Effector memory CD8-positive, alpha-beta T cell (primary cell): Measurements from ENCODE around the gene LGALS3.

Experiments used
- ATAC-seq: fragments of 150-1000 bp; cut with Tn5 transposase; replicated peaks from 2 replicates; pipeline ENCODE4 v1.10.0; 2021; ENCODE audit warnings: mild to moderate bottlenecking, moderate library complexity
- DNase-seq, 3 experiments: peaks; one replicate each; pipeline ENCODE4 v3.0.0; 2021
- H3K27ac Mint-ChIP-seq, 2 donors: one replicate each; pipeline ENCODE4 v1.8.0; 2022; ENCODE audit warnings: mild to moderate bottlenecking in 2 of 2, mixed read lengths in 2 of 2, moderate library complexity in 2 of 2
- H3K27me3 Mint-ChIP-seq, 2 donors: one replicate each; pipeline ENCODE4 v1.8.0; 2022; ENCODE audit warnings: mixed read lengths in 2 of 2
- H3K36me3 Mint-ChIP-seq: one replicate; pipeline ENCODE4 v1.8.0; 2022; ENCODE audit warnings: mild to moderate bottlenecking, moderate library complexity, mixed read lengths; ENCODE audit not compliant: insufficient read depth
- H3K4me1 Mint-ChIP-seq, 2 donors: one replicate each; pipeline ENCODE4 v1.8.0; 2022; ENCODE audit warnings: low read depth in 2 of 2, mixed read lengths in 2 of 2
- H3K4me3 Mint-ChIP-seq, 2 donors: one replicate each; pipeline ENCODE4 v1.8.0; 2022; ENCODE audit warnings: mild to moderate bottlenecking in 2 of 2, mixed read lengths in 2 of 2, moderate library complexity in 2 of 2
- H3K9me3 Mint-ChIP-seq, 2 donors: one replicate each; pipeline ENCODE4 v1.8.0; 2022; ENCODE audit warnings: mixed read lengths in 2 of 2

The LGALS3 gene

GRCh38 chr14:55120571-55121495, 8.2 kb upstream of the LGALS3 start:
- H3K4me3 Mint-ChIP-seq: peak overlapping the region in 1 of 2 donors; percentile 3
- H3K36me3 Mint-ChIP-seq: no peaks in the 10 kb centered on the region
- ATAC-seq: peak; percentile 53
- no peaks in the 10 kb centered on the region for H3K9me3 Mint-ChIP-seq
- peak overlapping the region; percentile 16 to 20 for H3K27ac Mint-ChIP-seq
- H3K27me3 Mint-ChIP-seq: no peaks in the 10 kb centered on the region
- peaks cover 14 to 21% of the 10 kb centered on the region in 2 donors for H3K4me1 Mint-ChIP-seq
- no peak for DNase-seq

DNA sequence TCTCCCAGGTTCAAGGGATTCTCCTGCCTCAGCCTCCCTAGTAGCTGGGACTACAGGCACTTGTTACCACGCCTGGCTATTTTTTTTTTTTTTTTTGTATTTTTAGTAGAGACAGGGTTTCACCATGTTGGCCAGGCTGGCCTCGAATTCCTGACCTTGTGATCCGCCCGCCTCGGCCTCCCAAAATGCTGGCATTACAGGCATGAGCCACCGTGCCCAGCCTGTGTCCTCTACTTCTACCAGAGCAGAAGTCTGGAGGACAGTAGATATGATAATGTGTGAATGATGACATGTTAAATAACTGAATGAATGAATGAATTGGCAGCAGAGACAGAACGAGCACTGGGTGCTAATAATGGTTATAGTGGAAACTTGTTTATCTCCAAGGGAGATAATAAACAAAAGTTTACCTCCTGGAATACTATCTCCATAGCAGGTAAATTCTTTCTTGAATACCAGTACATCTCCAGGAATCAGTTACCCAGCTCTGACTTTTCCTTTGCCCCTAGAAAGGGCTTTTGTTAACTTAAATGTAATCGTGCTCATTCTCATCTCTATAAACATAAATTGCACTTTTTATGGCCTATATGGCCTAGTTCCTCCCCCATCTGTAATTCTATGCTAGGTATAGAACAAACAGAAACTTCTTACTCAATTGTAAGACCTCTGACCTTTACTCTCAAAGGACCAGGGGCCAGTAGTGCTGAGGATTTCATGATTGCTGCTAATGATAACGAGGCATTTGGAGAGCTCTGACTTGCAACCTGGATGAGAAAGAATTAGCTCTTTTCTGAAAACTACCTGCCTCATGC, 7.2 kb upstream of the LGALS3 start:
- peak overlapping the region in 1 of 2 donors; percentile 20 for H3K27ac Mint-ChIP-seq
- DNase-seq (no peak), ATAC-seq (no peak)
- H3K4me1 Mint-ChIP-seq: peaks cover 19 to 25% of the 10 kb centered on the region in 2 donors
- no peaks in the 10 kb centered on the region for H3K9me3 Mint-ChIP-seq
- no peaks in the 10 kb centered on the region for H3K27me3 Mint-ChIP-seq
- peak overlapping the region in 1 of 2 donors; percentile 3 for H3K4me3 Mint-ChIP-seq
- no peaks in the 10 kb centered on the region for H3K36me3 Mint-ChIP-seq

GRCh38 chr14:55122440-55122986, 6.5 kb upstream of the LGALS3 start:
- Mint-ChIP-seq H3K36me3 (no peaks in the 10 kb centered on the region), H3K27me3 (no peaks in the 10 kb centered on the region), H3K27ac (no peak overlapping the region), H3K4me1 (peaks cover 22 to 27% of the 10 kb centered on the region in 2 donors), H3K4me3 (no peak overlapping the region), H3K9me3 (no peaks in the 10 kb centered on the region)
- no peak for ATAC-seq
- no peak for DNase-seq

DNA sequence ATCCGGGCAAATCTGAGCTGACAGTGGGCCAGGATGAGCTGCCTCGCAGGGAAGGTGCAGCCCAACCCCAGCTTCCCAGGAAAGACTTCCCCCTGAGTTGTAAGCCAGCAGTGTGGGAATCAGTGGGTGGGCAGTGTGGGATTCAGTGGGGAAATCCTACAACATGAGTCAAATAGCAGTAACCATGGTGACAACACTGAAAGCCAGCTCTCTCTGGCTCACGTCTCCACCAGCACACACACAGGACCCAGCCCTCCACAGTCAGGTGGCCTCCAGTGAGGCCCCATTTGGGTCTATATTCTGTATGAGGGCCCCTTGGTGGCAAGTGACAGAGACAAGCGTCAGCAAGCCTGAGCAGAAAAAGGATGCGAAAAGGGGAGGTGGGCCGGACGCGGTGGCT, 6.0 kb upstream of the LGALS3 start:
- no peak overlapping the region for H3K4me3 Mint-ChIP-seq
- ATAC-seq: no peak
- no peaks in the 10 kb centered on the region for H3K36me3 Mint-ChIP-seq
- H3K4me1 Mint-ChIP-seq: peaks cover 22 to 24% of the 10 kb centered on the region in 2 donors
- H3K9me3 Mint-ChIP-seq: no peaks in the 10 kb centered on the region
- DNase-seq: no peak
- no peak overlapping the region for H3K27ac Mint-ChIP-seq
- no peaks in the 10 kb centered on the region for H3K27me3 Mint-ChIP-seq

- Mint-ChIP-seq H3K4me3 (no peak overlapping the region), H3K9me3 (no peaks in the 10 kb centered on the region), H3K36me3 (no peaks in the 10 kb centered on the region), H3K4me1 (peaks cover 24 to 25% of the 10 kb centered on the region in 2 donors), H3K27me3 (no peaks in the 10 kb centered on the region), H3K27ac (no peak overlapping the region)
- DNase-seq: no peak
- ATAC-seq: no peak
Measured at GRCh38 chr14:55123852-55124639, 5.0 kb upstream of the LGALS3 start.

DNA sequence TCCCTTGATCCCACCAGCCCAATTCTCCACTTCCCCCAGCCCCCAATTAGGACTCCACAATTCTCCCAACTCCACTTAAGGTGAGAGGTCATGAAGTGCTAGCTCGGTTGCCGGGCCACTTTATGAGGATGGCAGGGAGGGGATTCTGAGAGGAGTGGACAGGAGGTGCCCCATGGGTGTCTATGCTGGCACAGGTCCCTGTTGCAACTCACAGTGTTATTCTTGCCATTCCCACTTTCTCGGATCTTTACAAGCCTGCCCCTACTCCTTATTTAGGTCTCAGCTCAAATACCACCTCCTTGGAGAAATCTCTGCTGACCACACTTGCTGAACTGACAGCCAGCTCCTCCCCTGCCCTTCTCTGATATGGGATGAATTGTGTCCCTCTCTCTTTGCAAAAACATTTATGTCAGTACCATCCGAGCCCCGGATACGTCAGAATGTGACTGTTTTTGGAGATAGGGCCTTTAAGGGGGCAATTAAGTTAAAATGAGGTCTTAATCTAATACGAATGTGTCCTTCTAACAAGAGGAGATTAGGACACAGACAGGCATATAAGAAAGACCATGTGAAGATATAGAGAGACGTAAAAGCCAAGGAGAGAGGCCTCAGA, 4.2 kb upstream of the LGALS3 start:
- Mint-ChIP-seq H3K4me3 (peak overlapping the region; percentile 15 to 65), H3K36me3 (no peaks in the 10 kb centered on the region), H3K9me3 (no peaks in the 10 kb centered on the region), H3K27ac (peak overlapping the region; percentile 83 to 87), H3K27me3 (no peaks in the 10 kb centered on the region), H3K4me1 (peaks cover 26 to 27% of the 10 kb centered on the region in 2 donors)
- DNase-seq (no peak), ATAC-seq (no peak)

- peaks cover 29 to 31% of the 10 kb centered on the region in 2 donors for H3K4me1 Mint-ChIP-seq
- no peak for ATAC-seq
- H3K36me3 Mint-ChIP-seq: no peaks in the 10 kb centered on the region
- no peaks in the 10 kb centered on the region for H3K9me3 Mint-ChIP-seq
- peak overlapping the region; percentile 15 to 65 for H3K4me3 Mint-ChIP-seq
- H3K27me3 Mint-ChIP-seq: no peaks in the 10 kb centered on the region
- DNase-seq: no peak
- H3K27ac Mint-ChIP-seq: peak overlapping the region; percentile 83 to 87
Measured at GRCh38 chr14:55125403-55125802, 3.6 kb upstream of the LGALS3 start.

DNA sequence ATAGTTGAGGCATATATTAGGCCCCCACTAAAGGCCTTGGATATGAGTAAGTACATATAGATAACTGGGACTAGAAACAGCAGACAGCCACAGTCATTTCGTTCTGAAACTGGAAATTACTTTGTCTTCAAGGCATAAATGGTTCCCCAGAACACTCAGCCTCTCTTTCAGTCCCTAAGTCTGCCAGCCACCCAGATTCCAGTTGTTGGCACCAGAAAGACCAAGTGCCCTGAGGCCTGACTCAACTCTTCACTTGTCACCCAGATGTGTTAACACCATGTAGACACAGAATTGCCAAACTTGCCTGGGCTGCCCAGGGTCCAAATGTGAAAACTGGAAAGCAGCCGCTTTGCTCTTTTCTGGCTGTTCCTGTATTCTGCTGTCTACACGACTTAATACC, 3.0 kb upstream of the LGALS3 start:
- Mint-ChIP-seq H3K4me3 (peak overlapping the region in 1 of 2 donors; percentile 65), H3K27me3 (no peaks in the 10 kb centered on the region), H3K4me1 (peaks cover 28 to 30% of the 10 kb centered on the region in 2 donors), H3K36me3 (no peaks in the 10 kb centered on the region), H3K27ac (peak overlapping the region; percentile 80 to 83), H3K9me3 (no peaks in the 10 kb centered on the region)
- ATAC-seq (no peak), DNase-seq (no peak)

- no peaks in the 10 kb centered on the region for H3K27me3 Mint-ChIP-seq
- no peaks in the 10 kb centered on the region for H3K9me3 Mint-ChIP-seq
- peak overlapping the region; percentile 80 to 83 for H3K27ac Mint-ChIP-seq
- no peak overlapping the region for H3K4me3 Mint-ChIP-seq
- ATAC-seq (no peak), DNase-seq (no peak)
- H3K4me1 Mint-ChIP-seq: peaks cover 28 to 31% of the 10 kb centered on the region in 2 donors
- H3K36me3 Mint-ChIP-seq: no peaks in the 10 kb centered on the region
Measured at GRCh38 chr14:55126932-55127459, 2.1 kb upstream of the LGALS3 start.

GRCh38 chr14:55127460-55127951, 1.5 kb upstream of the LGALS3 start:
- Mint-ChIP-seq H3K4me1 (peaks cover 28 to 31% of the 10 kb centered on the region in 2 donors), H3K36me3 (no peaks in the 10 kb centered on the region)
- no peak for DNase-seq

GRCh38 chr14:55128386-55129085, 516 bp upstream of the LGALS3 start:
- Mint-ChIP-seq H3K36me3 (no peaks in the 10 kb centered on the region), H3K27me3 (no peaks in the 10 kb centered on the region), H3K9me3 (no peaks in the 10 kb centered on the region), H3K4me1 (peaks cover 28 to 31% of the 10 kb centered on the region in 2 donors), H3K4me3 (peak overlapping the region; percentile 87), H3K27ac (peak overlapping the region; percentile 85 to 93)
- ATAC-seq (no peak), DNase-seq (no peak)

More at GRCh38 chr14:55127460-55127951, 1.5 kb upstream of the LGALS3 start:
- H3K27me3 Mint-ChIP-seq: no peaks in the 10 kb centered on the region
- no peaks in the 10 kb centered on the region for H3K9me3 Mint-ChIP-seq
- H3K4me3 Mint-ChIP-seq: no peak overlapping the region
- peak overlapping the region in 1 of 2 donors; percentile 80 for H3K27ac Mint-ChIP-seq
- ATAC-seq: no peak
